IPS-18a (cell line): Measurements from ENCODE around the gene CA10.

Source experiments
- H3K27ac ChIP-seq: one replicate; pipeline ENCODE4 v1.5.1; 2013; ENCODE audit warnings: low read length
- H3K27me3 ChIP-seq: one replicate; pipeline ENCODE4 v1.6.1; 2013; ENCODE audit warnings: mild to moderate bottlenecking, low read length; ENCODE audit not compliant: control insufficient read depth, insufficient read depth
- H3K36me3 ChIP-seq: one replicate; pipeline ENCODE4 v1.6.1; 2013; ENCODE audit warnings: low read depth, low read length; ENCODE audit not compliant: control insufficient read depth
- H3K4me1 ChIP-seq: one replicate; pipeline ENCODE4 v1.6.1; 2013; ENCODE audit warnings: low read depth, low read length; ENCODE audit not compliant: control insufficient read depth
- H3K4me3 ChIP-seq: one replicate; pipeline ENCODE4 v1.5.1; 2013; ENCODE audit warnings: low read length
- H3K9ac ChIP-seq: one replicate; pipeline ENCODE4 v1.6.1; 2013; ENCODE audit warnings: mild to moderate bottlenecking, low read length, moderate library complexity
- H3K9me3 ChIP-seq: one replicate; pipeline ENCODE4 v1.6.1; 2013; ENCODE audit warnings: low read depth, low read length; ENCODE audit not compliant: control insufficient read depth

Gene CA10

GRCh38 chr17:51937264-51937663, 221.2 kb downstream of the CA10 start:
- Histone ChIP-seq H3K9ac (no peak overlapping the region), H3K4me1 (peaks cover 4% of the 10 kb centered on the region), H3K9me3 (no peaks in the 10 kb centered on the region), H3K4me3 (no peak overlapping the region), H3K27ac (no peak overlapping the region), H3K27me3 (no peaks in the 10 kb centered on the region), H3K36me3 (no peaks in the 10 kb centered on the region)

GRCh38 chr17:51935477-51935876, 223.0 kb downstream of the CA10 start:
- Histone ChIP-seq H3K9ac (no peak overlapping the region), H3K27ac (no peak overlapping the region), H3K4me1 (no peaks in the 10 kb centered on the region), H3K27me3 (no peaks in the 10 kb centered on the region), H3K4me3 (no peak overlapping the region), H3K9me3 (no peaks in the 10 kb centered on the region), H3K36me3 (no peaks in the 10 kb centered on the region)

- no peaks in the 10 kb centered on the region for H3K9me3 ChIP-seq
- no peaks in the 10 kb centered on the region for H3K36me3 ChIP-seq
- H3K9ac ChIP-seq: no peak overlapping the region
- H3K4me1 ChIP-seq: no peaks in the 10 kb centered on the region
- no peaks in the 10 kb centered on the region for H3K27me3 ChIP-seq
- H3K4me3 ChIP-seq: no peak overlapping the region
- H3K27ac ChIP-seq: no peak overlapping the region
These were observed 224.9 kb downstream of the CA10 start for GRCh38 chr17:51933647-51934046.

- Histone ChIP-seq H3K4me1 (peaks cover 7% of the 10 kb centered on the region), H3K9me3 (no peaks in the 10 kb centered on the region), H3K27ac (no peak overlapping the region), H3K27me3 (no peaks in the 10 kb centered on the region), H3K36me3 (no peaks in the 10 kb centered on the region), H3K4me3 (no peak overlapping the region), H3K9ac (no peak overlapping the region)
These were observed 232.1 kb downstream of the CA10 start for GRCh38 chr17:51926448-51926847.

- Histone ChIP-seq H3K27ac (no peak overlapping the region), H3K9me3 (no peaks in the 10 kb centered on the region), H3K4me3 (no peak overlapping the region), H3K4me1 (peaks cover 11% of the 10 kb centered on the region), H3K27me3 (no peaks in the 10 kb centered on the region), H3K36me3 (no peaks in the 10 kb centered on the region), H3K9ac (no peak overlapping the region)
These were observed 237.0 kb downstream of the CA10 start for GRCh38 chr17:51921500-51921899.

GRCh38 chr17:51914577-51914976, 243.9 kb downstream of the CA10 start:
- H3K27ac ChIP-seq: no peak overlapping the region
- no peak overlapping the region for H3K4me3 ChIP-seq
- no peaks in the 10 kb centered on the region for H3K9me3 ChIP-seq
- H3K9ac ChIP-seq: no peak overlapping the region
- H3K27me3 ChIP-seq: no peaks in the 10 kb centered on the region
- peaks cover 22% of the 10 kb centered on the region for H3K4me1 ChIP-seq
- no peaks in the 10 kb centered on the region for H3K36me3 ChIP-seq

GRCh38 chr17:51913491-51914205, 244.9 kb downstream of the CA10 start:
- Histone ChIP-seq H3K36me3 (no peaks in the 10 kb centered on the region), H3K4me3 (no peak overlapping the region), H3K9me3 (no peaks in the 10 kb centered on the region), H3K9ac (no peak overlapping the region), H3K27ac (no peak overlapping the region), H3K27me3 (no peaks in the 10 kb centered on the region), H3K4me1 (peaks cover 22% of the 10 kb centered on the region)

GRCh38 chr17:51912939-51913338, 245.6 kb downstream of the CA10 start:
- Histone ChIP-seq H3K27me3 (no peaks in the 10 kb centered on the region), H3K27ac (no peak overlapping the region), H3K4me3 (no peak overlapping the region), H3K4me1 (peaks cover 22% of the 10 kb centered on the region), H3K9ac (no peak overlapping the region), H3K9me3 (no peaks in the 10 kb centered on the region), H3K36me3 (no peaks in the 10 kb centered on the region)

GRCh38 chr17:51911237-51911636, 247.3 kb downstream of the CA10 start:
- no peaks in the 10 kb centered on the region for H3K9me3 ChIP-seq
- no peak overlapping the region for H3K4me3 ChIP-seq
- no peaks in the 10 kb centered on the region for H3K36me3 ChIP-seq
- peaks cover 22% of the 10 kb centered on the region for H3K4me1 ChIP-seq
- no peak overlapping the region for H3K27ac ChIP-seq
- H3K9ac ChIP-seq: no peak overlapping the region
- no peaks in the 10 kb centered on the region for H3K27me3 ChIP-seq

GRCh38 chr17:51909971-51910370, 248.5 kb downstream of the CA10 start:
- no peak overlapping the region for H3K27ac ChIP-seq
- H3K4me3 ChIP-seq: no peak overlapping the region
- no peak overlapping the region for H3K9ac ChIP-seq
- H3K4me1 ChIP-seq: peaks cover 22% of the 10 kb centered on the region
- H3K27me3 ChIP-seq: no peaks in the 10 kb centered on the region
- no peaks in the 10 kb centered on the region for H3K36me3 ChIP-seq
- no peaks in the 10 kb centered on the region for H3K9me3 ChIP-seq

- H3K27ac ChIP-seq: no peak overlapping the region
- no peak overlapping the region for H3K4me3 ChIP-seq
- H3K9me3 ChIP-seq: no peaks in the 10 kb centered on the region
- no peaks in the 10 kb centered on the region for H3K36me3 ChIP-seq
- H3K27me3 ChIP-seq: no peaks in the 10 kb centered on the region
- H3K4me1 ChIP-seq: peaks cover 22% of the 10 kb centered on the region
- no peak overlapping the region for H3K9ac ChIP-seq
These were observed 249.5 kb downstream of the CA10 start for GRCh38 chr17:51908841-51909537.

GRCh38 chr17:51907041-51907440, 251.5 kb downstream of the CA10 start:
- H3K36me3 ChIP-seq: no peaks in the 10 kb centered on the region

More at GRCh38 chr17:51907041-51907440, 251.5 kb downstream of the CA10 start:
- Histone ChIP-seq H3K27me3 (no peaks in the 10 kb centered on the region), H3K4me1 (peaks cover 6% of the 10 kb centered on the region), H3K9me3 (no peaks in the 10 kb centered on the region), H3K9ac (no peak overlapping the region), H3K27ac (no peak overlapping the region), H3K4me3 (no peak overlapping the region)
